HUDEP-2 (cell line): Measurements from ENCODE around the gene RFT1.

Experiments
- DNase-seq, 76 experiments: peaks; one replicate each; lab custom pipeline; 2025; ENCODE audit not compliant: unreplicated experiment in 76 of 76; lab: John Stamatoyannopoulos, UW

Gene RFT1

GRCh38 chr3:53150247-53151085 lies 20.2 kb upstream of the RFT1 start:
- DNase-seq = no peak

- DNase-seq = no peak
Measured at GRCh38 chr3:53149699-53150098, 19.5 kb upstream of the RFT1 start.

DNA sequence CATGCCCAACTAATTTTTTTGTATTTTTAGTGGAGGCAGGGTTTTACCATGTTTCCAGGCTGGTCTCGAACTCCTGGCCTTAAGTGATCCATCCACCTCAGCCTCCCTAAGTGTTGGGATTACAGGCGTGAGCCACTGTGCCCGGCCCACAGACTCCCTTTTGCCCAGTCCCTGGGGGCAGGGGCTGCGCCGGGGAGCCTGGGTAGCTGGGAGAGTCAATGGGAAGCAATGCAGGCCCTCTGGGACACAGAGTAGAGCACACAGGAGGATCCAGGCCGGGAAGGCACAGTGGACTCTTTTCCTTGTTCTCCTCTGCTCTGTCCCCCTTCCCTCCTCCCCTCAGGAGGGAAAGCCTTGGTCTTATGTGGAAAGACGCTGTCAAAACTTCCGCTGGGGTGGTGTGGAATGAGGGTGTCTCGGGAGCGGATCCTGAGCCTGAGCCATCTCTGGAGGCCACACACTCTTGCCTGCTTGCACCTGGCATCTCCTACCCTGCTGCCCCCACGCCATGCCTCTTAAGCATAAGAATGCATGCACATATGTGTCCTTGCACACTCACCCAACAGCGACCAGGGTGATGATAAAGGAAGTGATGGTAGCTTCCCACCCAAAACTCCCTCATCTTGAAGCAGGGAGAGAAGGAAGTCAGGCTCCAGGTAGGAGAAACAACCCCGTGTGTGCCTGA lies 18.9 kb upstream of the RFT1 start:
- no peak for DNase-seq

DNA sequence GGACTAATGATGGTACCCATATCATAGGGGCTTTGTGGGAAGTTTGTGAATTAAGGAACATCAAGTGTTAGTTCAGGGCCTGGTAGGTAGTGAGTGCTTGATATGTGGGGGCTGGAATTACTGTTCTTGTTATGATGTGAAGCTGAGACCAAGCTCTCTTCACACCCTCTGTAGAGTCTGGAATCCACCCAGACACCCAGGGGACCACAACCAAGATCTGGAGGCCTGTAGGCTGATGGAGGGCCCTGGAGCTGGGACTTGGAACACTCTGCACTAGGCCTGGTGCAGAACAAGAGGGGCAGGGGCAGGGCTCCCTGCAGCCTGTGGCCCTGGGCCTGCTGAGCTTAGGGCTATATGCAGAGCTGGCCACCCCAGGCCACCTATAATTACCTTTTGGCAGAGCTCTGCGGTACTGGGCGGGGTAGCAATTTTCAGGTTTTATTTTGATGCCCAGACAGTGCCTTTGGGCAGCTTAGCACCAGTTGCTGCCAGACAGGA lies 17.7 kb upstream of the RFT1 start:
- DNase-seq = no peak

DNA sequence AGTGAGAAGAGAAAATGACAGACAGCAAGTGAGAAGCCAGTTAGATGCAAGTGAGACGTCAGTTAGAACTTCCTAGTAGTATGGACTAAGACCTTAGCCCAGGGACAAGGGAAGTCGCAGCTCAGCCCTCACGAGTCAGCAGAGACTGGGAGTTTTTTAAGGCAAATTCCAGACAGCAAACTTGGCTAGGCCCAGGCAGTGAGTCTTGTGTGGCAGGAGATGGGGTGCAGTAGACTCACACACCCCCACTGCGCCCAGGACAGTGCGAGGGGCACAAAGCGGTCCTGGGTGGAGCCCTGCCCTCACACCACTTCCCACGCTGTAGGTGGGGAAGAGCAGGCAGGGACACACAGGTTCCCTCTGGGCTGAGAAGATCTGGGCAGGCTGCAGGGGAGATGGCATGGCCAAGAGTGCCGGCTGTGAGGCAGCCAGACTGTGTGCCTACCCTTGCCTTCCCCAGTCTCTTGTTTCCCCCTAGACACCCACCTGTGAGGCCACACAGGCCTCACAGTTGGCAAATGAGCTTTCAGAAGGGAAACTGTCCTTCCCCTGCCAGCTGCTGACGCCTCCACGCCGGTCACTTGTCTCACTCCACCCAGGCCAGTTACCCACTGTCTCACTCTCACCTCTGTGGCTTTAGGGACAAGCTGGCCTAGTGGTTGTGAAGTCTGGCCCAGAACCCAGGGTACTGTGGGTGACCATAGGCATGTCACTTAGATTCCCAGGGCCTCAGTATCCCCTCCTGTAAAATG lies 17.1 kb upstream of the RFT1 start:
- no peak for DNase-seq

DNA sequence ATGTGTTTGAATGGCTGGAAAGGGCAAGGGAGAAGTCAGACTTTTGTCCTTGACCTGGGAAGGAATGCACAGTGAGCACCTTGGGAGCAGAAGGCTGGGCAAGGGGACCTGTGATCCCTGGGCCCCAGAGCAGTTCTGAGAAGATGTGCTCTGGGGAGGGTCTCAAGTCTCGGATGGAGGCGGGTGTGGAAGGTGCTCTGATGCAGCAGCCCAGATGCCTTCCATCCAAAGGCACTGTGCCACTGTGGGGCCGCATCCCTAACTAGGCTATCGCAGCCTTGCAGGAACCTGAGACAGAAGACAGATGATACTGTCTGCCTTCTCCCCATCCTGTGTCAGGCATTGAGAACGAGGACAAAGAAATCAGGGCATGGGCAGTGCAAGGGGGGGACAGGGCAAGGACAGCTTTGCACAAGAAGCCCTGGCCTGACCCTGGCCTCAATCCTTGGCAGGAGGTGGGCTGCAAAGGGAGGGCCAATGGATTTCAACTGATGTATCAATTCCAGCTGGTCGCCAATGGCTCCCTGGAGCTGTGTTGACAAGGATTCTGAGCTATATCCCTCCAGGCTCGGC lies 16.2 kb upstream of the RFT1 start:
- no peak for DNase-seq

DNA sequence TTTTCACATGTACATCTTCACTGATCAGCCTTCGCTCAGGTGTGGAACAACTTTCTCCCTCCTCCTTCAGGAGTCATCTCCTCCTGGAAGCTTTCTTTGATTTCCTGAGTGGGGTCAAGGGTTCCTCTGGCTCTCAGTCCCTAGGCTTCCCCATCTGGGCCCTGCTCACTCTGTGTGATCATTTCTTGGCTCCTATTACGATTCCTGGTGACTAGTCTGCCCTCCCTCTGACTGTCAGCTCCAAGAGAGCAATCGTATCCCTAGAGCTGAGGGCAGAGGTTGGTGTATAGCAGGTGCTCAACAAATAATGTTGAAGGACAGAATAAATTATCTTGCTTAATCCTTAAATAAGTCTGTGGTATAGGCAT lies 15.5 kb upstream of the RFT1 start:
- DNase-seq = no peak

DNA sequence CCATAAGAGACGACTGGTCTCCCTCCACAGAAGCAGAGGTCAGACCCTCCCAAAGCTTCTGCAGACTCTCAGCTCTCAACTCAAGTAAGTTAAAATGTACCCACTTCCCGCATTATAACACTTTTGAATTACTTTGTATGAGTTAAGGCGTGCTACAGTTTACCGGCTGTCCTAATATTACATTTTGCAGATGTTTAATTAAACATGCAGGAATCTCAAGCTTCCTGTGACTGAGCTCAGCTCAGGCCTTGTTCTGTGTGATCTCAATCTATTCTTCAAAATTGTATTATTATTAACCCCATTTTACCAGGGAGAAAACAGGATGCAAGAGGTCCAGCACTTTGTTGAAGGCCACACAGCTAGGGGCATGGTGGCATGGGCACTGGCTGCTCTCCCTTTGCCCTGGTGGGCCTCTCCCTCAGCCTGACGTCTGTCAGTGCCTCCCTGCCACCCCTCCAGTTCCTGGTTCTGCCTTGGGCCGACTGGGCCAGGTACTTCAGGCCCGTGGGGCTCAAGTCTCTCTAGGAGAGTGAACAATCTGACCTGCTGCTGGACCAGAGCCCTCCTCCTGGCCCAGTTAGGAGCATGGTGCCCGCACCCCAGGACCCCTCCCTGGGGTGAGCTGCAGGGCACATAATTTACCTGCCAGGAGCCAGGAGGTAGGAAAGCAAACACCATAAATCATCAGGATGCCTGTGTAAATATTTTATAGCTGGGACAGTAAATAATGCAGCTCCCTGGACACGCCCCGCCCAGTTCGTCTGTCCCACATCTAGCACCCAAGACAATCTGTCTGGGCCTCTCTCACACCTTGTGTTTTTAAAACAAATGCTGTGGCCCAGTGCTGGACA lies 14.9 kb upstream of the RFT1 start:
- DNase-seq = no peak

DNA sequence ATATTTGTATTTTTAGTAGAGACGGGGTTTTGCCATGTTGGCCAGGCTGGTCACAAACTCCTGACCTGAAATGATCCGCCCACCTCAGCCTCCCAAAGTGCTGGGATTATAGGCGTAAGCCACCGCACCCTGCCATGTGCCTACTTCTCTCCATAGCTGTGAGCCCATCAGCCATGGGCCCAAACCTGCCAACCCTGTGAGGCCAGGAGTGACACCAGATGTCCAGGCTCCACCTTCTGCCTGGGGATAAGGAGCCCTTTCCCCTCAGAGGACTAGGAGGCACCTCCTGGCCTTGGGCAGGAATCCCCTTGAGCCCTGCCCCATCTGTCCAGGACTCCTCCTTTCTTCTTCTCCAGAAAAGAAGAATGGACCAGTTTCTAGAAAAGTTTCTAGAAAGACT lies 14.2 kb upstream of the RFT1 start:
- no peak for DNase-seq

GRCh38 chr3:53142986-53143385 lies 12.8 kb upstream of the RFT1 start:
- DNase-seq = no peak

DNA sequence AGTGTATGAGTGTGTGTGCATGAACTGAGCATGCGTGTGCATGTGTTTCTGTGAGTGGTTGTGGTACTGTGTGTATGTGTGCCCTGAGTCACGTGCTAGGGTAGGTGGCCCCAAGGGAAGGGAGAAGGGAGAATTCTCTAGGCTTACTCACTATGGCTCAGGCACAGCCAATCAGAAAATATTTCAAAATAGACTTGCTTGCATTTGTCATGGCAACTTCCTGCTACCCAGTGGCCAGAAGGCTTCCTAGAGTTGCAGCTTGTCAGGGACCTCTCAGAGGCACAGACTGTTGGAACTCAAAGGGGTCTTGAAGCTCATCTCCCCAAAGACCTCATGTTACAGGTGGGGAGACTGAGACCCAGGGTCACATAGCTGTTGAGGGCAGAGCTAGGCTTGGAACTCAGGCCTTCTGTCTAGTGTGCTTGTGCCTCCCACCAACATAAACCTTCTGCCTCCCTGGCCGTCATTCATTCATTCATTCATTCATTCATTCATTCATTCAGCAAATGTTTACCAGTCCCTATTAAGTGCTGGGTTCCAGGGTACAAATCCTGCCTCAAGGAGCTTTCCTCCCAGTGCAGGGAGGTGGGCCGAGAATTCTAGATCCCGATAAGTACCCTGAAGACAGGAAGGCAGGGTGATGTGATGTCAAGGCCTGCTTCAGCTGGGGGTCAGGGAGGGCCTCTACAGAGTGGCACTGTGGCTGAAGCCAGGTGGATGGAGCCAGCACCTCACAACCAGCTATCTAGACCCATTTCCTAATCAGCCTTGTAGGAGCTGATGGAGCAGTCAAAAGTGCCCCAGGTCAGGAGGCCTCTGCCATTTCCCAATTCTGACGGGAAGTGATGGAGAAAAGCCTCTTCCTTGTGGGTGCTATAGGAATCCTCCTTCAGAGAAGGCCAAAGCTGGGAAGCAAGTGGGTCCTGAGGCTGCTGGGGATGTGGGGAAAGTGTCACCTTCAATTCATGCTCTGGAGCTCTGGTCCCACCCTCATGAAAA lies 10.9 kb upstream of the RFT1 start:
- no peak for DNase-seq

DNA sequence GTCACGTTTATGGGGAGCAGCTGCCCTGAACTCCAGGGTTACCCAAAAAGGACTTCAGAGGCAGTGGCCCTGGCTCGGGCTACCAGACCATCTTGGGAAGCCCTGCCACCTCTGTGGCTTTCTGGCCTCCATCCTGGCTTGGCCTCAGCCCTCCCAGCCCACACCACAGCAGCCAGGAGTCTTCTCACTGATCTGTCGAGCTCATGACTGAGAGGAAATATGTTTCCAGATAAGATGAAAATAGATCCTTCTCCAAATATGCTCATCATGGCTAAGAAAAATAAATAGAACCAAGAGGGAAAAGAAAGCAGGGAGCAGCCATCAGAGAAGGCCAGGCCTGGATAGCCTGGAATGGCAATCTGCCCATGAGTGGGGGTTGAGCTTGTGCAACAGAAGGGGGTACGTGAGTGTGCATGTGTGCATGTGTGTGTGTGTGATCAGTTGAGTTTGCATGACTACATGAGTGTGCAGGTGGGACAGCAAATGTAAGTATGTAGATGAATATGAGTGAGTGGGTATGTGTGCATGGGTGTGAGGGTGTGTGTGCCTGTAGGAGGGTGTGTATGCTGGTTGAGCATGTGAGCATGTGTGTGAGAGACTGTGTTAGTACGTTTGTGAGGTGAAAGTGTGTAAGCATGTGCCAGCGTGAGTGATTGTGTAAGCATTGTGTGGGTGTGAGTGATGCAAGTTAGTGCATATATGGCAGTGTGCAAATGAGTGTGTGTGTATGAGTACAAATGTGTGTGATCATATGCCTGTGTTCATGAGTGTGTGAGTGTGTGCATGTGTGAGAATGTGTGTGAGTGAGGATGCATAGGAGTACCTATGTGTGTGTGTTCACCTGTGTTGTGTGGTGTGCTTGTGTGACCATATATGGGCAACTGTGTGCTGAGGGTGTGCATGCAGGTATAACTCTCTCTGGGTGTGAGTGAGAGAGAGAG lies 9.9 kb upstream of the RFT1 start:
- DNase-seq = no peak

- DNase-seq = no peak
Measured at GRCh38 chr3:53137835-53138446, 7.7 kb upstream of the RFT1 start.

GRCh38 chr3:53137221-53137620 lies 7.0 kb upstream of the RFT1 start:
- DNase-seq = no peak

DNA sequence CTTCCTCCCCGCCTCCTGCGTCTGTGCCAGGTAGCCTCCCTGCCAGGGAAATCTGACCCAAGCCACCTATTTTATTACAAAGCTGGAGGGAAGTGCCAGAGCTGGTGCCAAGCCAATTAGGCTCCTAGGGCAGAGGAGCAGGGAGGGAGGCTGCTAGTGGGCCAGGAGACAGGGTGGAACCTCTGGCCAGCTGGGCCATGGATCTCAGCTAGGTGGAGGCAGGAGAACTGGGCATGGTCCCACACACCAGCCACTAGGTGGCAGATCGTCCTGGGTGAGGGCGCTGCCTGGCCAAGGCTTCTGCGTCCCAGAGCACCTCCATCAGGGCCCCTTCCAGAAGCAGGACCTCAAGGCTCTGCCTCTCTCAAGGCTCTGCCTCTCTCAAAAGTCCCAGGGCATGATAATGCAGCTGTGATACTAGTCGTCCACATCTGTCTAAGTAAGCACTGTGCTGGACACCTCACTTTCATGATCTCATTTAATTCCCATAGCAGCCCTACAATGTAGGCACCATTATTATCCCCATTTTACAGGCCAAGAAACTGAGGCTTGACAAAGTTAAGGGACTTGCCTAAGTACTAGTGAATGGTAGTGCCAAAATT lies 4.5 kb upstream of the RFT1 start:
- peak in 69 of 76 experiments; percentile 4 to 80 (median 49) for DNase-seq

GRCh38 chr3:53132347-53132746 lies 2.1 kb upstream of the RFT1 start:
- DNase-seq = no peak

DNA sequence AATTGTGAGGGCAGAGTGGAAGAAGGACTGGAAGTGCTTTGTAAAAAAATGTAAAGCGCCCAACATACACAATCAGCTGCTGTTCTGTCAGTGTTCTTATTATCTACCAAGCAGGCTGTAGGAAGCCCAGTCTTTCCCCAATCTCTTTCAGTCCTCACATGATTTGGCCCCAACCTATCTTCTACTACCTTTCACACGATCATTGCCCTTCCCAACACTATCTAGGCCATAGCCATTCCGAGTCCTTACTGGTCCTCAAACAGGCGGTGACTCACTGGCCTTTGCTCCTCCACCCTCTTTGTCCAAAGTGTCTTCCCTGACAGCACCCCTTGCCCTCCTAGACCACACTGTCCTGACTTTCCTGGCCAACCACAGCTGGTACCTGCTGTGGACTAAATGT lies 861 bp upstream of the RFT1 start:
- DNase-seq = peak in 73 of 76 experiments; percentile 15 to 90 (median 56)
